Measurements from ENCODE around the gene MT1F.
"Not testable (repeated sequence)": the region's sequence is repeated elsewhere in the genome, so short reads cannot be mapped to it uniquely, and the experiment has no call there.

Gene MT1F

DNA sequence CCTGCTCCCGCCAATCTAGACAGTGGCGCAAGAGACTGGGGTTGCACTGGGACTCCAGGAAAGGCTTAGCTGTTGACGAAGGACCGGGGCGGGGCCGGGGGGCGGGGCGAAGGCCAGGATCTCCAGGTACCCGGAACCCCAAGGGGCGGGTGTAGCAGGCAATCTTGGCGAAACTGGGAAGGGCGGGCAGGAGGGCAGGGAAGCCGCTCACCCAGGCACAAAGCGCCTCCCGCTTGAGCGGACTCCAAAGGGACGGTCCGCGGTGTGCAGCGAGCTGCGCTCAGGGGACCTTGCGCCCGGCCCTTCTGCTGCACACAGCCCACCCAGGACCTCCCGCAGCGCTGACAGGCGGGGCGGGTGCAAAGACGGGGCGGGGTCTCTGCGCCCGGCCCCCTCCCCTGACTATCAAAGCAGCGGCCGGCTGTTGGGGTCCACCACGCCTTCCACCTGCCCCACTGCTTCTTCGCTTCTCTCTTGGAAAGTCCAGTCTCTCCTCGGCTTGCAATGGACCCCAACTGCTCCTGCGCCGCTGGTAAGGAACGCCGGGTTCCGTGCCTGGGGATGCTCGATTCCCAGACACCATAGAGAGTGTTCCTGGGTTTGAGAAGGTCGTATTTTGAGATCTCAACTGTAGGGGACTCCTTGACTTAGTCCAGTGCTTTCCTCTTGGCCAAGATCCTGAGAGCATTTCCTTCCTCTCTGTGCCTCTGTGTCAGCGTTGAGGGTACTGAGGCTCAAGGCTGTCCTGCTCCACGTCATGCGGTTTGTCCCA, at the start of gene MT1F:
MT1F (plus strand) TSS at position 405 of the 772 bp plus-strand sequence; CDS start at position 505, 100 bp downstream.
- peak; percentile 57 for DNase-seq

DNA sequence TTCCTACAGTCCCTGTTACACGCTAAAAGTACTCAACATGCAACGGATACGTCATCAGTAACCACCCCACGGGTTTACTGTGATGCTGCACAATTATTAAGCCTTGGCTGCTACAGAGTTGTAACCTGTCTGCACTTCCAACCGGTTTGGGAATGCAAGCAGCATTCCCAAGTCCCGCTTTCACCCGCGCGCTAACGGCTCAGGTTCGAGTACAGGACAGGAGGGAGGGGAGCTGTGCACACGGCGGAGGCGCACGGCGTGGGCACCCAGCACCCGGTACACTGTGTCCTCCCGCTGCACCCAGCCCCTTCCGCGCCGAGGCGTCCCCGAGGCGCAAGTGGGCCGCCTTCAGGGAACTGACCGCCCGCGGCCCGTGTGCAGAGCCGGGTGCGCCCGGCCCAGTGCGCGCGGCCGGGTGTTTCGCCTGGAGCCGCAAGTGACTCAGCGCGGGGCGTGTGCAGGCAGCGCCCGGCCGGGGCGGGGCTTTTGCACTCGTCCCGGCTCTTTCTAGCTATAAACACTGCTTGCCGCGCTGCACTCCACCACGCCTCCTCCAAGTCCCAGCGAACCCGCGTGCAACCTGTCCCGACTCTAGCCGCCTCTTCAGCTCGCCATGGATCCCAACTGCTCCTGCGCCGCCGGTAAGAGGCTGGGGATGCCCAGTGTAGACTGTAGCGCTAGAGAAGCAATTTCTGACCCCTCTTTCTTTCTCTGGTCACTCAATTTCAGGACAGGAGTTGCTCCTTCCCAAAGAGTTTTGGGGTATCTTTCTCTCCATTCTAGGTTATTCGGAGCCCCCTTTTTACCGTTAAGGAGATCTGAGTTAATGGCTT, 49.5 kb upstream of the MT1F start, which contains the start of gene MT2A:
MT2A (plus strand) TSS at position 542 of the 833 bp plus-strand sequence; CDS start at position 614, 72 bp downstream.
- DNase-seq = peak; percentile 96

DNA sequence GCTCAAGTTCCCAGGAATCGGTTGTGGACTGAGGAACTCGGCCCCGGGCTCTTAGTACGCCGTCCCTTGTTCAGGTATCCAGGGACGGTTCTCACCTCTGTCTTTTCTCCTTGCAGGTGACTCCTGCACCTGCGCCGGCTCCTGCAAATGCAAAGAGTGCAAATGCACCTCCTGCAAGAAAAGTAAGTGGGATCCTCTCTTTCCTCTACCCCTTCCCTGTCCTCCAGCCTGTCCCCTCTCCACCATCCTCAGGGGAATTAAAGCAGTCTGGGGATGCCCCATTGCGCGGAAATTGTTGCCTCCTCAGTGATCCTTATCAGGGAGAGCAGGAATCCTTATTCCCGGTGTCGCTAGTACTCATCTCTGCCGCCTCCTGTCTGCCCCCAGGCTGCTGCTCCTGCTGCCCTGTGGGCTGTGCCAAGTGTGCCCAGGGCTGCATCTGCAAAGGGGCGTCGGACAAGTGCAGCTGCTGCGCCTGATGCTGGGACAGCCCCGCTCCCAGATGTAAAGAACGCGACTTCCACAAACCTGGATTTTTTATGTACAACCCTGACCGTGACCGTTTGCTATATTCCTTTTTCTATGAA, 48.8 kb upstream of the MT1F start:
- no peak for DNase-seq

DNA sequence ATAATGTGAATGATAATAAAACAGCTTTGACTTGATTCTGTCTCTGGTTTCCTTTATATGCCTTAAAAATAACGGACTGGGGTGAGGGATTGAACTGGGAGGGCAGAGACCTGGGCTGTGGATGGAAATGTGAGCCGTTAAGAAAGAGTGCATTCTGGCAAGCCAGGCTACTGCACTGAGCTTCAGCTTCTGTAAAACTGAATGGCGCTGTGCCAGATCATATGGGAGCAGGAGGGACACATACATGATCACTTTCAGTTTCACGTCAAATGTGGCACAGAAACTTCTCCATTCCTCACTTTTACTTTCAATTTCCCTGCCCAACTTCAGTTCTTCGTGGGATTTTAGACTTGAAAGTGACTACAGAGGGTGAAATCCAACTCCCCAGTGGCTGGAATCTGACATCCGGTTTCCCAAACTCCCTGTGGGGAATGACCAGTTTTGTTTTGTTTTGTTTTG, 48.3 kb upstream of the MT1F start:
- DNase-seq = peak; percentile 87

DNA sequence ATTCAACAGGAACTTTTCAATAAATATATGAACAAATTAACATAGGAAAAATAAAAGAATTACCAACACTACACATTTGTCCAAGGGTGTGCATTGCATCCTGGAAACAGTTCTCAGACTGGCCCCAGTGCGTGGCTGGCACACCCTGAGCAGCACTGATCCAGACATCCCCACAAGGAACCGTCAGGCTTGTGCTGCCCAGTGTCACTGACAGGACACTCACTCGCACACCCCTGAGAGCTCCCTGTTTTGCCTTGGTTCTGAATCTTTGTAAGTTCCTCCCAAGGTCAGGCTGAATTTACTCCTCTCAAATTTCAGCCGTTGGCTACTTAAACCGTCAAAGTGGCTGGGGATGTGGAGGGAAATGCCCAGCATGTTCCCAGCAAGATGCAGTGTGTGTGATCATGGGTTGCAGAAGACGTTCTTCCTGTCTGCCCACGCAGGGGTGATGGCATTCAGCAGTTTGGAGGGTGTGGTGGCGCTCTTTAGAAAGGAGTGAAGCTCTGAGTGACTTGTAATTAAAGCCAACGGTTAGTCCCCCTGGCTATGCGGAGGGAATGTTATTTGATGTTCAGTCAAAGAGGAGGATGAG, 47.6 kb upstream of the MT1F start:
- DNase-seq = peak; percentile 83

DNA sequence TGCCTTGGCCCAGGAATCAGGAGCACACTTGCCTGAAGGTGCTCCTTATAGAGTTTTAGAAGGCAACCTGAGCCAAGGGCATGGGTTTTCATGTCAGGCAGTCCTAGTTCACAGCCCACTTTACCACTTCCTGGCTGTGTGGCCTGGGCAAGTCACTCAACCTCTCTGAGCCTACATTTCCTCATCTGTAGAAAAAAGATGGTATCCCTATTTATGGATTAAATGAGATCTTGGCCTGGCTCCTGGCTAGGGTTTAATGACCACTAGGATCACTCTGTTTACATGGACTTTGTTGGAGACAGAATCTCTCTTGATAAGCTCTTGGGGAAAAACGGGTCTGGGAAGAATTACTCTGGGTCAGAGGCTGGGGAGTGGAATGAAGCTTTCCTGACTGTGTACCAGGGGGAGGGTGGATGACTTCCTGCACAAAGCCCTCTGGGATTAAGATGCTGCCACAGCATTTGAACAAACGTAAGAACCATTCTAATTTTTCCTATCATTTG, 47.1 kb upstream of the MT1F start:
- DNase-seq = peak; percentile 65

DNA sequence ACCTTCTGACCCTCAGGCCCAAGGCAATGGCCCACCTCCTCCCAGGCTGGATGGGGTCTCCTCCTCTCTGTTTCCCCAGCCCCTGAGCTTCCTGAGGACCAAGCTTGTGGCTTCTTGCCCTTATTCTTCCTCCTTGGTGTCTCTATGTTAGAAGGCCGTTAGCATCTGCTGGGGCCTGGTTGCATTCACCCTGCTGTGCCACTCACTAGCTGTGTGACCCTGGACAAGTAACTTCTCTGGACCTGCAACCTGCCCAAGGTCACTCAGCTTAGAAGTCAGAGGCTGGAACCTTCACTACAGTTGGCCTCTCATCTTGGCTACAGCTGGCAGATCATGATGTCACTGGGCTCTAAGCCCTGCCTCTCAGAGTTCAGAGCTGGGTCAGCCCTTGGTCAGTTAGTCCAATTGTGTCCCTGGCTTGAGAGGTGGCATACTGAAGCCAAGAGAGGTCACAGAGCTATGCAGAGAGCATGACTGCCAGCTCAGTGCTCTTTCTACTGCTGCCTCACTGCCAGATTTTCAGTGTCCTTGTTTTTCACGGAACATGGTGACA, 46.4 kb upstream of the MT1F start:
- no peak for DNase-seq

DNA sequence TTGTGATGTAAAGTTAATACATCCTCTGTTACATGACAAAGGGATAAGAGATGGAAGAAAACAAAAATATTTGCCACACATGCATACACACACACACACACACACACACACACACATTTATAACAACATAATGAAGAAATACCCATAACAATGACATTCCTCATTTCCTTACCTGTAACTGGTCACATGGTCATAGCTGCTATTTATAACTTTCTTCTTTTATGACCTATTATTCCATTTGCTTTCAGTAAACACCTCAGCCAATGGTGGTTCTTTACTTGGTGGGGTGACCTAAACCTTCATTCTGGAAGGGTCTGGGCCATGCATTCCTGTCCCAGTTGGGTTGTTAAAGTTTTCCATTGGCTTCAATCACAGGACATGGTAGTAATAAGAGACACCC, 44.1 kb upstream of the MT1F start:
- no peak for DNase-seq

DNA sequence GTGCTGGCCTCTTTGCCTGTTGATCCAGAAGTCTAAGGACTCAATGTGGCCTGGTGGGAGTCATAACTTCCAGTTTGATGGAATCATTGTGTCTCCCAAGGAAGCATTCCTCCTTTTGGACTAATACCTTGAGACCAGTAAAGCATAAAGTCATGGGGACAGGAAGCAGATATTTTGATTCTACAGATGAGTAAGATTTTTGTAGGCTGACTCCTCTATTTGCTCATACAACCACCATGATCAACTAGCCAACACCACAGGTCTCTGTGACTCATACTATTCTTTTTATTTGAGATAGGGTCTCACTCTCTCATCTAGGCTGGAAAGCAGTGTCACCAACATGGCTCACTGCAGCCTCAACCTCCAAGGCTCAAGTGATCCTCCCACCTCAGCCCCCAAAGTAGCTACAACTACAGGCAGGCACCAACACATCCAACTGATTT, 43.2 kb upstream of the MT1F start:
- DNase-seq = peak; percentile 87

DNA sequence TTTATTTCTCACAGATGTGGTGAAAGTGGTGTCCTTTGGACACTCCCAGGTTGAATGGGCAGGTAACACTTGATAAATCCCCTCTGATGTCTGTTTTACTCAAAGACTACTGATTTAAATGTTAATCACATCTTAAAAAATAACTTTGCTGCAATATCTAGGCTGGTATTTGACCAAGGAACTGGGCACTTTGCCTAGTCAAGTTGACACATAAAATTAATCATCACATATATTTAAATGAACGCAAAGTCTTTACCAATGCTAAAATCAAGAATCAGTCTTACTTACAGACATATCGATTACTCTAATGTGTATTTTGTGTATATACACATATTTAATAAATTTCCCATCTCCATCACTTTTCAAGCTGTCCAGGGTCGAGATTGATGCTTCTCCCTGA, 42.4 kb upstream of the MT1F start:
- DNase-seq = no peak

DNA sequence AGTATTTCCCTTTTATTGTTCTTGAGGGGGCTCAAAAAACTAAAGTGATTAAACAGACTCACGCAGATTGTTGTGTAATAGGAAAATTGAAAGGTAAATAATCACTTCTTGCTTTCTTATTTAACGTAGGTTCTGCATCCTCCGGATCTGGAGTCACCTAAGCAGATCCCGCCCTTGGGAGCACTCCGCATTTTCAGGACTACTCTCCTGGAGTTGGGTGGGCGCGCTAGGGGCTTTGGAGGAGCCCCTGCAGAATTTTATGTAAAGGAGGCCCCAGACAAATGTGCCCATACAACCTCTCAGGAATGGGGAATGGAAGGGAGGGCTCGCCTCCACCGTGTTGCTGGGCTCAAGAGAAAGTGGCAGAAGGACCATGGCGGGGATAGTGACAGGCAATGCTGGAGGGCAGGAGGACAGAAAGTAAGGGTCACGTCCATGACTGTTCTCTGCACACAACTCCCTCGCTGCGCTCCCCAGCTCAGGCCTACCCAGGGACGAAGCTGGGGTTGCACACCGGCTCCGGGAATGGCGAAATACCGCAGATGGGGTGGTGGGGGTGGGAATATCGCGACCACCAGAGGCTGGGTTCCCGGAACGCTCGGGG, 41.0 kb upstream of the MT1F start:
- DNase-seq = no peak

DNA sequence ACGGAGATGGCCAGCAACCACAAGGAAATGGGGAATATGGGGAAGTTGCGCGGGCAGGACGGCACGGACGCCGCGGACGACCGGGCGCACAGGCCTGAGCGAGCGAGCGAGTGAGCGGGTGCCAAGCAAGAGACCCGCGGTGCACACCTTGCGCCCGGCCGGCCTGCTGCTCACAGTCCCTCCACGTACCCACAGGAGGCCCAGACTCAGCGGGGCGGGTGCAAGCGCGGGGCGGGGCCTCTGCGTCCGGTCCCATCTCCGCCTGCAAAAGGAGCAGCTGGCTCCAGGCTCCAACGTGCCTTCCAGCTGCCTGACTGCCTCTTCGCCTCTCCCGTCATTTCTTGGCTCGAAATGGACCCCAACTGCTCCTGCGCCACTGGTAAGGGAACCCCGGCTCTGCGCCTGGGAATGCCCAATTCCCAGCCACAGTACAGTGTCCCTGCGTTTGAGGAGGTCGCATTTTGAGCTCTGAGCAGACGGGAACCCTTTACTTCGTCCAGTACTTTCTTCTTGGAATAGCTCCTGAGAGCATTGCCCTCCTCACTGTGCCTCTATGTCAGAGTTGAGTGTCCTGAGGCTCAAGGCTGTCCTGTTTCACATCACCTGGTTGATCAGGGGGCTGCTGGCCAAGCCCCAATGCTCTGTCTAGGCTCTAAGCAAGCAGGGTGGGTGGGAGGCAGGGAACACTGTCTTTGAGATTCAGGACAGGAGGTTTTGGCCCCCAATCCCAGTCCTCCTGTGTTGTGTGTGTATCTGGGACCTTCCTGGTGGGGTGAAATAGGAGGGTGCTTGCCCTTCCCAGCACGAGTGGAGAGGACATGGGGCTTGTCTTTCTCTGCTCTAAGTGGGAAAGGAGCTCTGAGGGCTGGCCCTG, 40.3 kb upstream of the MT1F start:
- DNase-seq = peak; percentile 72

DNA sequence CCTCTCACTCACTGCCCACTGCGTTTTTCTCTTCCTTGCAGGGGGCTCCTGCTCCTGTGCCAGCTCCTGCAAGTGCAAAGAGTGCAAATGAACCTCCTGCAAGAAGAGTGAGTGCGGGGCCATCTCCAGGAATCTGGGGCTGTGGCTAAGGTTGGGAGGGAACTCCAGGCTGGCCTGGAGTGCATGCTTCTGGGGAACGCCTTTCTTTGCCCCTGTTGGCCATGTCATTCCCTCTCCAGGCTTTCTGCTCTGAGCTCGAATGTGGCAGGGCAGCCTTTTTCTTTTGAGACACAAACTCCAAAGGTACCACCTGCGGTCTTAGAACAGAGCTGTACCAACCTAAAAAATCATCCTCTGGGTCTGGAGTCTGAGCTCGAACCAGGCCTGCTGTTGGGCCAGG, 39.6 kb upstream of the MT1F start:
- DNase-seq = no peak

DNA sequence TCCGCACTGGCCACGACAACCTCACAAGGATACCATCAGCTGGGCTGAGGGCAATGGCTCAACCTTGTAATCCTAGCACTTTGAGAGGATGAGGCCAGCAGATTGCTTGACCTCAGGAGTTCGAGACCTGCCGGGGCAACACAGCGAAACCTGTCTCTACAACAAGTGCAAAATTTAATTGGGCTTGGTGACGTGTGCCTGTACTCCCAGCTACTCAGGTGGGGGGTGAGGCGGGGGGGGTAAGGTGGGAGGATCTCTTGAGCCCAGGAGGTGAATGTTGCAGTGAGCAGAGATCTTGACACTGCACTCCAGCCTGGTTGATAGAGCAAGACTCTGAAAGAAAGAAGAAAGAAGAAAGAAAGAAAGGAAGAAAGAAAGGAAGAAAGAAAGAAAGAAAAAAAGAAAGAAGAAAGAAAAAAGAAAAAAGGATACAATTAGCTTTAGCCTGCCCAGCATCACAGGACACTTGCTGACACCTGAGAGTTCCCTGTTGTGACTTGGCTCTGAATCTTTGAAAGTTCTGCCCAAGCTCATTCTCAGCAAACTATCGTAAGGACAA, 37.3 kb upstream of the MT1F start:
- no peak for DNase-seq

DNA sequence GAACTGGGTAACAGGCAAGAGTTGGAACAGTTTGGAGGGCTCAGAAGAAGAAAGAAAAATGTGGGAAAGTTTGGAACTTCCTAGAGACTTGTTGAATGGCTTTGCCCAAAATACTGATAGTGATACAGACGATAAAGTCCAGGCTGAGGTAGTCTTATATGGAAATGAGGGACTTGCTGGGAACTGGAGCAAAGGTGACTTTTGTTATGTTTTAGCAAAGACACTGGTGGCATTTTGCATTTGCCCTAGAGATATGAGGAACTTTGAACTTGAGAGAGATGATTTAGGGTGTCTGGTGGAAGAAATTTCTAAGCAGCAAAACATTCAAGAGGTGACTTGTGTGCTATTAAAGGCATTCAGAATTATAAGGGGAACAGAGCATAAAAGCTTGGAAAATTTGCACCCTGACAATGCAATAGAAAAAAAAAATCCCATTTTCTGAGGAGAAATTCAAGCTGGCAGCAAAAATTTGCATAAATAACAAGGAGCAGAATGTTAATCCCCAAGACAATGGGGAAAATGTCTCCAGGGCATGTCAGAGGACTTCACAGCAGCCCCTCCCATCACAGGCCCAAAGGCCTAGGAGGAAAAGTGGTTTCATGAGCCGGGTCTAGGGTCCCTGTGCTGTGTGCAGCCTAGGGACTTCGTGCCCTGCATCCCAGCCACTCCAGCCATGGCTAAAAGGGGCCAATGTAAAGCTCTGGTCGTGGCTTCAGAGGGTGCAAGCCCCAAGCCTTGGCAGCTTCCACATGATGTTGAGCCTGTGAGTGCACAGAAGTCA, 35.9 kb upstream of the MT1F start:
- not testable (repeated sequence) for DNase-seq

DNA sequence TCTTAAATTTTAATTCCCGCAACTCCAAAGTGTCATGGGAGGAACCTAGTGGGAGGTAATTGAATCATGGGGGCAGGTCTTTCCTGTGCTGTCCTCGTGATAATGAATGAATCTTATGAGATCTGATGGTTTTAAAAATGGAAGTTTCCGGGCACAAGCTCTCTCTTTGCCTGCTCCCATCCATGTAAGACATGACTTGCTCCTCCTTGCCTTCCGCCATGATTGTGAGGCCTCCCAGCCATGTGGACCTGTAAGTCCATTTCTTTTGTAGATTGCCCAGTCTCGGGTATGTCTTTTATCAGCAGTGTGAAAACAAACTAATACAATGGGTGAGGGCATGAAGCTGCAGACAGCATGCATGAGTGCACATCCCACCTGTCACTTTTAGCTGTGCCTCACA, 34.6 kb upstream of the MT1F start:
- DNase-seq = not testable (repeated sequence)

DNA sequence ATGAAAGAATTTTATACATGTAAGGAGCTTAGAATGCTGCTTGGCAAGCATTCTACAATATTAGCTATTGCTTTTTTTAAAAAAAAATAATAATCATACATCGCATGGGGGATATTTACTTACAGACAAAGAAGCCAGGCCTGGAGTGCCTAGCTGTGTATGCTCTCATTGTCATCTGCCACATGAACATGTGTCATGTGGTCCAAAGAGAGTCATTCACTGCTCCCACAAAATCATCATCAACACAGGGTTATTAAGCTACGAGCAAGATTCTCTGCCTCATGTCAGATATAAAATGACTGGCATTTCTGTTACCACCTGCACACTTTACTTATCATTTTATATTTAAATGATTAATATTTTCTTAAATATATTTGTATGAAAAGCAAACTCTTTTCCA, 34.1 kb upstream of the MT1F start:
- DNase-seq = no peak

DNA sequence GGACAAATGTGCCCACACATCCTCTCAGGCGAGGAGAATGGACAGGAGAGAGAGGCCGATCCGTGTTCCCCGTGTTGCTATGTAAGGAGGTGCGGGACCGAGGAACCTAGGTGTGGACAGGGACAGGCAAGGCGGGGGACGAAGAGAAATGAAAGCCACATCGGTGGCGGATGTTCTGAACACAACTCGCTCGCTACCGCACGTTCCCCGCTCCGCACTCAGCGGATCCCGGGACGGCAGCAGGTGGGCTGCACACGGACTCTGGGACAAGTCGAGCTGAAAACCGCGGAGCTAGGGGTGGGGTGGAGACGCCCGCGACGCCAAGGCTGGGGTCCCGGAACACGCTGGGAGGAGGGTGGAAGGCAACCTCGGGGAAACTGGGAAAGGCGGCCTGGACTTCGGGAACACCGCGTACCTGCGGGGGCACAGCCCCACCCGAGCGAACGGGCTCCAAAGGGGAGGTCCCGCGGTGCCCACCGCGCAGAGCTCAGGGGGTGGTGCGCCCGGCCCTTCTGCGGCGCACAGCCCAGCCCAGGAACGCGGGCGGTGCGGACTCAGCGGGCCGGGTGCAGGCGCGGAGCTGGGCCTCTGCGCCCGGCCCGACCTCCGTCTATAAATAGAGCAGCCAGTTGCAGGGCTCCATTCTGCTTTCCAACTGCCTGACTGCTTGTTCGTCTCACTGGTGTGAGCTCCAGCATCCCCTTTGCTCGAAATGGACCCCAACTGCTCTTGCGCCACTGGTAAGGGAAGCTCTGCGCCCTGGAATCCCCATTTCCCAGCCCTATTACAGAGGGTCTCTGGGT, 32.4 kb upstream of the MT1F start, which contains the start of gene MT1E:
MT1E (plus strand) TSS at position 642 of the 803 bp plus-strand sequence; CDS start at position 713, 71 bp downstream.
- DNase-seq = peak; percentile 72
